Esophagus muscularis mucosa (tissue), 4 donors: ENCODE measurements around the gene MXRA7. TPM values are rescaled to one million over a fixed set of nuclear protein-coding genes. Genes with fewer than 3 reads are reported as not detected.

ENCODE experiments used
- DNase-seq: peaks from one replicate; pipeline ENCODE4 v3.0.0-alpha.2; 2017; ENCODE audit errors: extremely low spot score
- H3K27ac ChIP-seq, 4 donors: fragments of 200-600 bp; sonication (generic); replicated peaks in 1 of 4; 1 replicate in 3 of 4; 2 replicates in 1 of 4; pipeline ENCODE4 v1.5.1; 2016 to 2019; ENCODE audit warnings: mild to moderate bottlenecking in 1 of 4
- H3K27me3 ChIP-seq, 4 donors: fragments of 200-600 bp; sonication (generic); one replicate each; pipeline versions ENCODE4 v1.5.1 to v1.6.0; 2016 to 2019
- H3K36me3 ChIP-seq, 4 donors: fragments of 200-600 bp; sonication (generic); one replicate each; pipeline ENCODE4 v1.5.1; 2016 to 2019
- H3K4me1 ChIP-seq, 4 donors: fragments of 200-600 bp; sonication (generic); one replicate each; pipeline ENCODE4 v1.5.1; 2016 to 2019
- H3K4me3 ChIP-seq, 4 donors: fragments of 200-600 bp; sonication (generic); 1 replicate in 2 of 4; 2 replicates in 2 of 4; pipeline ENCODE4 v1.5.1; 2016 to 2019; ENCODE audit warnings: mild to moderate bottlenecking in 4 of 4, moderate library complexity in 1 of 4
- H3K9me3 ChIP-seq, 4 donors: fragments of 200-600 bp; sonication (generic); 1 replicate in 3 of 4; 2 replicates in 1 of 4; pipeline ENCODE4 v1.5.1; 2016 to 2019
- CTCF ChIP-seq, 3 experiments: fragments of 200-600 bp in 2 of 3; fragments of 450-650 bp in 1 of 3; sonication (generic) in 2 of 3; IDR thresholded peaks; one replicate each; pipeline ENCODE4 v1.5.1; 2017 to 2019; ENCODE audit warnings: antibody characterized with exemption in 3 of 3, mild to moderate bottlenecking in 2 of 3, moderate library complexity in 1 of 3
- EP300 ChIP-seq: sonication (generic); formaldehyde crosslinking; IDR thresholded peaks from one replicate; pipeline ENCODE4 v1.6.1; 2017; ENCODE audit warnings: antibody characterized with exemption
- POLR2A ChIP-seq: fragments of 450-650 bp; IDR thresholded peaks from one replicate; pipeline ENCODE4 v1.6.1; 2017; ENCODE audit warnings: antibody characterized with exemption, moderate library complexity, mild to moderate bottlenecking, low read depth
- POLR2AphosphoS5 ChIP-seq, 2 donors: sonication (generic); formaldehyde crosslinking; IDR thresholded peaks; one replicate each; pipeline ENCODE4 v1.6.1; 2017; ENCODE audit warnings: antibody characterized with exemption in 2 of 2
- WGBS: methylation state at CpG from one replicate; pipeline ENCODE4 v1.1.5; 2018; 5-methylcytosine and 5-hydroxymethylcytosine counted together
- intact Hi-C: fragments of 100-400 bp; cut with DNase I; formaldehyde crosslinking; loops from one replicate; pipeline ENCODE4 v1.15.1; 2023
- total RNA-seq, 4 donors: library from RNA; depleted of rRNA; stranded (reverse); fragments of >200 nt; gene quantifications; one replicate each; pipeline versions ENCODE4 v1.1.0 to v1.2.1, GENCODE V29; 2016

MXRA7 gene
- total RNA-seq, 4 donors from 2014 or later: 405 to 422 (median 411) TPM

- no peaks in the 10 kb centered on the region for H3K4me1 ChIP-seq
- WGBS: 87% methylated on average over 8 of the region's 8 CpGs
- no peak for TF ChIP-seq EP300
- TF ChIP-seq POLR2A: no peak
- no peak for TF ChIP-seq POLR2AphosphoS5 (IDR thresholded peaks at IDR 0.05)
- no peak for TF ChIP-seq CTCF (IDR thresholded peaks at IDR 0.05)
- no peak overlapping the region for H3K27ac ChIP-seq
- no peaks in the 10 kb centered on the region for H3K27me3 ChIP-seq
- no peaks in the 10 kb centered on the region for H3K36me3 ChIP-seq
- no peak overlapping the region for H3K4me3 ChIP-seq
- DNase-seq: no peak
- peaks cover 0 to 3% (median 0%) of the 10 kb centered on the region in 4 donors for H3K9me3 ChIP-seq
- intact Hi-C loops: no loop called here
These were observed 65.8 kb downstream of the MXRA7 start for GRCh38 chr17:76644995-76645394.

GRCh38 chr17:76643553-76644148, 67.1 kb downstream of the MXRA7 start, which contains the start of gene ST6GALNAC1:
Gene ST6GALNAC1 (minus strand): TSS chr17:76643757. CDS start chr17:76643638, 119 bp downstream.
- intact Hi-C loops: no loop called here
- no peaks in the 10 kb centered on the region for H3K36me3 ChIP-seq
- WGBS: 80% methylated on average over 7 of the region's 7 CpGs
- TF ChIP-seq POLR2A (no peak), CTCF (IDR thresholded peaks at IDR 0.05) (no peak), POLR2AphosphoS5 (IDR thresholded peaks at IDR 0.05) (peak in 1 of 2 donors; percentile 33), EP300 (no peak)
- H3K4me1 ChIP-seq: no peaks in the 10 kb centered on the region
- peak within 1 kb of the TSS in 2 of 4 donors; percentile 7 to 14 for H3K4me3 ChIP-seq
- peak within 1 kb of the TSS in 2 of 4 donors; percentile 17 to 40 for H3K27ac ChIP-seq
- H3K9me3 ChIP-seq: peaks cover 0 to 3% (median 0%) of the 10 kb centered on the region in 4 donors
- no peaks in the 10 kb centered on the region for H3K27me3 ChIP-seq
- no peak for DNase-seq

GRCh38 chr17:76642994-76643393, 67.8 kb downstream of the MXRA7 start:
- TF ChIP-seq EP300 (no peak), POLR2AphosphoS5 (IDR thresholded peaks at IDR 0.05) (no peak), POLR2A (no peak), CTCF (IDR thresholded peaks at IDR 0.05) (no peak)
- H3K27me3 ChIP-seq: no peaks in the 10 kb centered on the region
- peak overlapping the region in 2 of 4 donors; percentile 7 to 14 for H3K4me3 ChIP-seq
- H3K4me1 ChIP-seq: no peaks in the 10 kb centered on the region
- WGBS: 84% methylated on average over 6 of the region's 6 CpGs
- H3K9me3 ChIP-seq: peaks cover 0 to 3% (median 0%) of the 10 kb centered on the region in 4 donors
- no peak for DNase-seq
- intact Hi-C loops: no loop called here
- no peaks in the 10 kb centered on the region for H3K36me3 ChIP-seq
- H3K27ac ChIP-seq: peak overlapping the region in 2 of 4 donors; percentile 12 to 20

GRCh38 chr17:76642032-76642561, 68.7 kb downstream of the MXRA7 start:
- intact Hi-C loops: no loop called here
- TF ChIP-seq POLR2A (no peak), CTCF (IDR thresholded peaks at IDR 0.05) (no peak), POLR2AphosphoS5 (IDR thresholded peaks at IDR 0.05) (no peak), EP300 (no peak)
- no peak overlapping the region for H3K27ac ChIP-seq
- H3K4me1 ChIP-seq: no peaks in the 10 kb centered on the region
- H3K4me3 ChIP-seq: no peak overlapping the region
- H3K9me3 ChIP-seq: peaks cover 0 to 2% (median 0%) of the 10 kb centered on the region in 4 donors
- WGBS: 93% methylated on average over 5 of the region's 5 CpGs
- DNase-seq: no peak
- no peaks in the 10 kb centered on the region for H3K36me3 ChIP-seq
- H3K27me3 ChIP-seq: no peaks in the 10 kb centered on the region
